Left renal pelvis (tissue), 4 donors: ENCODE data around the gene IL7R. TPM values are rescaled to one million over a fixed set of nuclear protein-coding genes. Genes with fewer than 3 reads are reported as not detected.
"Not testable (repeated sequence)": the region's sequence is repeated elsewhere in the genome, so short reads cannot be mapped to it uniquely, and the experiment has no call there.

ENCODE experiments used
- DNase-seq, 4 donors: peaks; one replicate each; pipeline ENCODE4 v3.0.0-alpha.2; 2013; ENCODE audit warnings: low read depth in 4 of 4, low spot score in 3 of 4
- polyA plus RNA-seq, 4 donors: library from polyadenylated mRNA; unstranded; fragments of 120-200 nt; gene quantifications; one replicate each; pipeline ENCODE4 v1.2.1, GENCODE V29; 2013; ENCODE audit not compliant: insufficient read length in 4 of 4

Gene IL7R
- polyA plus RNA-seq, 4 donors: 0.63 to 1.6 (median 0.88) TPM

- no peak for DNase-seq
Observed at GRCh38 chr5:35838370-35839042, 18.2 kb upstream of the IL7R start.

DNA sequence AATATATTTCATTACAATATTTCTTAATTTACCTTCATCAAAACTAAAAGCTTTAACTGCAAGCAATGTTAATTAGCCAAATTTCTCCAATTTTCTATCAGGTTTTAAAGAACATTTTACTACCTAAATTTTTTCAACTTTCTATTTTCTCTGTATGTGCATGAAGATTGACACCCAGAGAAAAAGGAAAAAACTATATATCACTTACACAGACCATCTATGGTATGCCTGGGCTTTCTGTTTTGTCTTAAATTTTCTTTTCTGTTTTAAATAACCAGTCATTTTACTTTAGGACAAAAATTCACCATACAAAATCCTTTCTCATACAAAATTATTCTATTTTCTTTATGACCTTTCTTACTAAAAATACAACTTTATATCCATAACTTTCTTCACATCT is 13.8 kb upstream of the IL7R start:
- no peak for DNase-seq

DNA sequence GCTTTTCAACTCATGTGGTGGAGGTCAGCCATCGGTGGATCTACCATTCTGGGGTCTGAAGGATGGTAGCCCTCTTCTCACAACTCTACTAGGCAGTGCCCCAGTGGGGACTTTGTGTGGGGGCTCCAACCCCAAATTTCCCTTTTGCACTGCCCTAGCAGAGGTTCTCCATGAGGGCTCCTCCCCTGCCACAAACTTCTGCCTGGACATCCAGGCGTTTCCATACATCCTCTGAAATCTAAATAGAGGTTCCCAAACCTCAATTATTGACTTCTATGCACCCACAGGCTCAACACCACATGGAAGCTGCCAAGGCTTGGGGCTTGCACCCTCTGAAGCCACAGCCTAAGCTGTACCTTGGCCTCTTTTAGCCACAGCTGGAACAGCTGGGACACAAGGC is 11.2 kb upstream of the IL7R start:
- not testable (repeated sequence) for DNase-seq

- no peak for DNase-seq
Observed at GRCh38 chr5:35847491-35847890, 9.2 kb upstream of the IL7R start.

- DNase-seq: no peak
Observed at GRCh38 chr5:35847961-35848360, 8.7 kb upstream of the IL7R start.

DNA sequence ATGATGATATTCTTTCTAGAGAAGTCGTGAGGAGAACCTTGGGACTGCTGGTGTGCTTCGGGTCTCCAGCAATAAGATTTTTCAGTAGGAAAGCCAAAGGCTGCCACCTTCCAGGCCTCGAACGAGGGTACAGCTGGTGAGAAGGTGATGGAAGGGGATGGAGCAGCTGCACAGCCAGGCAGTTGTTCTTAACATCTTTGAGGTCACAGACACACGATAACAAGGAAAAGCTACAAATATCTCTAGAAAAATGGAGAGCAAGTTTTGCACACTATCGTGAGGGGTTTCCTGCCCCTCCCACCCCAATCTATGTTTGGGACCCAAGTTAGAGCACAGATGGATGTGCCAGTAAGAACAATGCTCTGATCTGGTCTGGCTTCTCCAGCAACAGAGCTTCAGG is 6.8 kb upstream of the IL7R start:
- no peak for DNase-seq

- no peak for DNase-seq
Observed at GRCh38 chr5:35850967-35851680, 5.6 kb upstream of the IL7R start.

- no peak for DNase-seq
Observed at GRCh38 chr5:35852084-35852734, 4.5 kb upstream of the IL7R start.

- DNase-seq: no peak
Observed at GRCh38 chr5:35852773-35853172, 3.9 kb upstream of the IL7R start.

DNA sequence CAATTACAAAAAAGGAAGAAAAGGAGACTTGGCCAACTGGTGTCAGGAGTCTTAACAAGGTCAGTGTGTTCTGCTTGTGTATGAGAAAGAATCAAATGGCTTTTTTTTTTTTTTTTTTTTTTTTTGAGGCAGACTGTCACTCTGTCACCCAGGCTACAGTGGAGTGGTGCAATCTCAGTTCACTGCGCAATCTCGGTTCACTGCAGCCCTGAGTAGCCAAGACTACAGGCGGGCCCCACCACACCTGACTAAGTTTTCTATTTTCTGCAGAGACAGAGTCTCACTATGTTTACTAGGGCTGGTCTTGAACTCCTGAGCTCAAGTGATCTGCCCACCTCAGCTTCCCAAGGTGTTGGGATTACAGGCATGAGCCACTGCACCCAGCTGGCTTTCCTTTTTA is 3.1 kb upstream of the IL7R start:
- DNase-seq: no peak

DNA sequence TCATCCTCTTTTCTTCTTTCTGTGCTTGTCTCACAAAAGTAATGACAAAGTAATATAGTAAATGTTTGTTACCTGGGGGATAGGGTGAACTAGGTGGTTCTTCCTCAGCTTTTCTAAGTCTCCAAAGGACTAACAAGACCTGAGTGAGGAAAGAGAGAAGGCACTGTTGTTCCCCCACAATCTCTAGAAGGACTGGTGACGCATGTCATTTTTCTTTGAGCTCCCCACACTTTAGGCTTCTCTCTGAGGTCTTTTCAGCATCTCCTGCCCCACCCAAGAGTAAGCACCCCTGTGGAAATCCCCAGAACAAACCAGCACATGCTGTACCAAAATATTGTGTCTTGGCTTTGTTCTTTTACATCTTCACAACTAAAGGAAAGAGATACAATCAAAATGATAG is 2.4 kb upstream of the IL7R start:
- DNase-seq: no peak

DNA sequence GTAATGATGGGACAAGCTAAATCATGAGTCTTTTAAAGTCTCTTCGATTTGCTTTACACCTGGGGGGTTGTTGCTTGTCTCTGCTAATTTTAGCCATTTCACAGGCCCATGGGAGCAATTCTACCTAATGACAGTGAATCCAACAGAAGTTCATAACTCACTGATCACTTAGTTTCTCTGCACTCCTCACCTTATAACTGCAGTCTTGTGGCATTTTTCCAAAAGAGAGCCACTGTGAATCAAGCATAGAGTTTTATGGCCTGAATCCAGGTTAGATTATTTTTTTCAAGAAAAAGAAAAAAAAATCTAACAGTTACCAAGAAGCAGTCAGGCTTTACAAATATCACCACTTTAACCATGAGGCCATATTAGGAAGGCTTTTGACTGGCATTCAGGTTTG is 1.5 kb upstream of the IL7R start:
- DNase-seq: no peak

DNA sequence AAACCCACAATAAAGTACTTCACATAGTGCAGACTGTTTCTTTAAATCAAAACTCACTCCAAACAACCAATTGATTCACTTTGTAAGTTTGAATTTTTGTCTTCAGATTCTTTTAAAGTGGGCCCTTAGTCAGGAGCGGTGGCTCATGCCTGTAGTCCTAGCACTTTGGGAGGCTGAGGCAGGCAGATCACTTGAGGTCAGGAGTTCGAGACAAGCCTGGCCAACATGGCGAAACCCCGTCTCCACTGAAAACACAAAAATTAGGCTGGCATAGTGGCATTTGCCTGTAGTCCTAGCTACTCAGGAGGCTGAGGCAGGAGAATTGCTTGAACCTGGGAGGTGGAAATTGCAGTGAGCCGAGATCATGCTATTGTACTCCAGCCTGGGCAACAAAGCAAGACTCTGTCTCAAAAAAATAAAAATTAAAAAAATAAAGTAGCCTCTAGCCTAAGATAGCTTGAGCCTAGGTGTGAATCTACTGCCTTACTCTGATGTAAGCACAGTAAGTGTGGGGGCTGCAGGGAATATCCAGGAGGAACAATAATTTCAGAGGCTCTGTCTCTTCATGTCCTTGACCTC is 416 bp upstream of the IL7R start:
- DNase-seq: not testable (repeated sequence)

DNA sequence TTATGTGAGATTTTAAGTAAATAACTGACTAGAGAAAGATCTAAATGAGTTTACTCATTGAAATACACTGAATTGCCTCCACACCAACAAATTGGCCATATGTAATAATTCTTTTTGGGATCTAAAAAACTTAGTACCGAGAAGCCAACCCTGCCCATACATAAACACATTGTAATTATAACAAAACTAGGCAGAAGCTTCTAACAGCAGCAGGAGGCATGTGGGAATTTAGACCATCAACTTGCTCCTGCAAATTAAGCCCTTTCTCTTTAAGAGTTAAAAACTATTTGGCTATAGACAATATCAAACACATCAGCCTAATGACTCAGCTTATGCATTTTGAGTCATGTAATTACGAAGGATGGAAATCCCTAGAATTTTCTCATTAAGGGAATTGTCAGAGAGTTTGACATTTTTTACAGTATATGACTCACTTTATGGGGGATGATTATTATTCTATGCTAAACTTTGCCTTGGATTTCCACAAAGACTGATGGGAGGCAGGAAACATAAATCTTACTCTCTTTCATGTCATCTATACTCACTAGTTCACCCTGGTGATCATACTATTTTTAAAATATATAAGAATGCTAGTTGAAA is 1.0 kb downstream of the IL7R start:
- no peak for DNase-seq

DNA sequence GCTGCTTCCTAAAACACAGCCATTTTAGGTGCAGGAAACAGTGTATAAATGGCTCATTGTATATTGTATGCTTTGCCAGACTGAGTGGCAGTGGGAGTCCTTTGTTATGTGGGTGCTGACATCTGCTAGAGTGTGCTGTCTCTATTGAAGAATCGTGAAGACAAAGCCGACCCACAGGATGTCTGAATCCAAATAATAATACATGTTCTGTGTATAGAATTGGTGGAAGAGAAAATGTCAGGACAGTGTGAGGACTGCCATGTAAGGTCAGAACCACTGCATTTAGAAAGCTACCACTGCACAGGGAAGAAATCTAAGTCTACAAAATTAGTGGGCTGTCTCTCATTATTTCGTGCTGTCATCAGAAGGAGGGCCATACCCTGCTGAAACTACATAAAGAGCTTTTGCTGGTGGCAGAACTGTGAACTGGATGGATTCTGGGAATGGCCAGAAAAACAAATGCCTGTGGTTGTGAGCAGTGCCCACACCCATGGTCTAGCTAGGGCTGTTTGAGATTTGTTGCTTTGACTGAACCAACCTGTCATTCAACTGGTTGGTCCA is 2.5 kb downstream of the IL7R start:
- no peak for DNase-seq

GRCh38 chr5:35860686-35861085 is 4.0 kb downstream of the IL7R start:
- no peak for DNase-seq

GRCh38 chr5:35861718-35862117 is 5.0 kb downstream of the IL7R start:
- DNase-seq: no peak

GRCh38 chr5:35862126-35862525 is 5.4 kb downstream of the IL7R start:
- DNase-seq: no peak

GRCh38 chr5:35863159-35863558 is 6.5 kb downstream of the IL7R start:
- DNase-seq: no peak

GRCh38 chr5:35867998-35868397 is 11.3 kb downstream of the IL7R start:
- no peak for DNase-seq
